ENCODE results near the gene TMEM41B. TPM values are rescaled to one million over a fixed set of nuclear protein-coding genes. Genes with fewer than 3 reads are reported as not detected.
"Not testable (repeated sequence)": the region's sequence is repeated elsewhere in the genome, so short reads cannot be mapped to it uniquely, and the experiment has no call there.

TMEM41B gene
- total RNA-seq, 1 experiment from 2014 or later: 67.2 TPM

- H3K9me2 ChIP-seq (ENCODE audit: insufficient read depth); H3K79me2 ChIP-seq (ENCODE audit: insufficient read depth, low read length); H3K27ac ChIP-seq (ENCODE audit: low read depth, low read length); H3K4me3 ChIP-seq (replicated peaks in 1 of 2; ENCODE audit: low read depth in 1 of 2, low read length in 2 of 2); BruUV-seq (replicated peaks); intact Hi-C loops (cut with micrococcal nuclease); H2AFZ ChIP-seq (ENCODE audit: low read depth, low read length, poor library complexity, severe bottlenecking); H3K27me3 ChIP-seq (ENCODE audit: insufficient read depth, low read length); H3K9me3 ChIP-seq (ENCODE audit: control insufficient read depth in 1 of 2, insufficient read depth in 1 of 2, low read depth in 1 of 2, low read length in 2 of 2); ATAC-seq; H3K36me3 ChIP-seq (ENCODE audit: control insufficient read depth in 1 of 2, insufficient read depth in 2 of 2, low read length in 2 of 2); DNase-seq (ENCODE audit: low read depth, low spot score); H4K20me1 ChIP-seq (ENCODE audit: insufficient read depth); RAD21 ChIA-PET (ENCODE audit: low non-redundant PET in 1 of 2, low total read pairs in 2 of 2, uncharacterized antibody in 2 of 2, unreplicated experiment in 2 of 2); H3K9ac ChIP-seq (ENCODE audit: low read length); CTCF ChIA-PET; H3K4me2 ChIP-seq (ENCODE audit: low read length): not testable (repeated sequence)
- peaks cover 0 to 17% of the 10 kb centered on the region in 2 experiments; a peak in 1 of 4 replicates for H3K4me1 ChIP-seq (ENCODE audit: control insufficient read depth in 1 of 2, insufficient read depth in 2 of 2, low read length in 2 of 2)
- POLR2A ChIA-PET: interaction anchor here (0.6 kb wide), 1 partner anchor 16 kb away, joined by 3 read pairs; no protein-coding TSS in a partner anchor
These were observed 33.4 kb upstream of the TMEM41B start for GRCh38 chr11:9347779-9348178.

- Histone ChIP-seq H3K9me2 (ENCODE audit: insufficient read depth) (no peaks in the 10 kb centered on the region), H3K79me2 (ENCODE audit: insufficient read depth, low read length) (no peaks in the 10 kb centered on the region), H3K27ac (ENCODE audit: low read depth, low read length) (no peak overlapping the region), H3K9me3 (ENCODE audit: control insufficient read depth in 1 of 2, insufficient read depth in 1 of 2, low read depth in 1 of 2, low read length in 2 of 2) (no peaks in the 10 kb centered on the region), H3K4me2 (ENCODE audit: low read length) (no peak overlapping the region), H3K36me3 (ENCODE audit: control insufficient read depth in 1 of 2, insufficient read depth in 2 of 2, low read length in 2 of 2) (no peaks in the 10 kb centered on the region), H3K9ac (ENCODE audit: low read length) (no peak overlapping the region), H3K27me3 (ENCODE audit: insufficient read depth, low read length) (no peaks in the 10 kb centered on the region), H4K20me1 (ENCODE audit: insufficient read depth) (no peaks in the 10 kb centered on the region), H3K4me3 (replicated peaks in 1 of 2; ENCODE audit: low read depth in 1 of 2, low read length in 2 of 2) (no peak overlapping the region), H2AFZ (ENCODE audit: low read depth, low read length, poor library complexity, severe bottlenecking) (peak overlapping the region; percentile 16), H3K4me1 (ENCODE audit: control insufficient read depth in 1 of 2, insufficient read depth in 2 of 2, low read length in 2 of 2) (peaks cover 0 to 14% of the 10 kb centered on the region in 2 experiments; a peak in 1 of 4 replicates)
- no peak for TF ChIP-seq CBX3 (IDR thresholded peaks at IDR 0.05; ENCODE audit: low read depth)
- TF ChIP-seq ATF3 (IDR thresholded peaks at IDR 0.05): no peak
- TF ChIP-seq EZH2 (IDR thresholded peaks at IDR 0.05): no peak
- no peak for TF ChIP-seq ZNF274 (IDR thresholded peaks at IDR 0.05; ENCODE audit: low read depth, low read length)
- ChIA-PET CTCF (no interaction called here), RAD21 (ENCODE audit: low non-redundant PET in 1 of 2, low total read pairs in 2 of 2, uncharacterized antibody in 2 of 2, unreplicated experiment in 2 of 2) (no interaction called here), POLR2A (interaction anchor here (0.6 to 1.1 kb wide), 4 partner anchors 11 to 32 kb away, joined by 3 read pairs; no protein-coding TSS in a partner anchor)
- no TSS peak for BruUV-seq (replicated peaks)
- ATAC-seq (no peak), DNase-seq (ENCODE audit: low read depth, low spot score) (no peak)
- intact Hi-C loops (cut with micrococcal nuclease): no loop called here
These were observed 32.7 kb upstream of the TMEM41B start for GRCh38 chr11:9347100-9347499.

Measured in HCT116 (cell line).